ENCODE data around the gene ABHD2.

DNA sequence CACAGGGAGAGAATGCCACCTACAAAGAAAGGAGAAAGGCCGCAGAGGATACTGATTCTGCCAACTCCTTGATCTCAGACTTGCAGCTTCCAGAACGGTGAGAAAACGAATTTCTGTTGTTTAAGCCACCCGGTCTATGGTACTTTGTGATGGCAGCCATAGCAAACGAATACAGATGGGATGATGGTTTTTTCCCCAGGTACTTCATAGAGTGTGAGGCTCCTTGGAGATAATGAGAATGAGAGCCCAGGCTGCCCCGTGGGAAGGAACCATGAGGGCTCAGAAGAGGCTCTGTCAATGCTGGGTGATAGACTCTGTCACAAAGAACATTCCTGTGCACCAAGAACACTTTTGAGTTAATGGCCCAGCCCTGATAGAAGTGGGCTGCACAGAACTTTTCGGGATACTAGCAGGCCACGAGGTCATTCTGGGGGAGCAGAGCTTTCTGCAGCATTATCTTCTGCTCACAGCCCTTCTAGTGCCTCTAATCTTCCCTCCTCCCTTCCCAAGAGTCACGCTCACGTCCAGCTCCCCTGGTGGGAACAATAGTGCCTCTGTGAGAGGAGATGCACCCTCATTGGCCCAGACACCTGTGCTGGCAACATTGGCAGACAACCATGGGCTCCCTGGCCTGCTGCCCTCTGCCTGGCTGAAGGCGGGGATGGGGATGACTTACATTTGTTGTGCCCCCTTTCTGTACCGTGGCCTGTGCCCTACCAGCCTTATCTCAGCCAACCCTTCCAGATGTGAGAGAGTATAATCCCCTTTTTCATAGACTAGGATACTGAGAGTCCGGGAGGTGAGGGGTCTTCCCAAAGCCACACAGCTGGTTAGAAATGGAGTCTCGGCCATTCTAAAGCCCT lies 138.3 kb downstream of the ABHD2 start:
- TF ChIP-seq TAF1 (IDR thresholded peaks at IDR 0.05; ENCODE audit: borderline replicate concordance, insufficient read depth, low read length) (no peak), POLR2AphosphoS5 (IDR thresholded peaks at IDR 0.05; ENCODE audit: low read depth, low read length) (no peak), SIN3A (IDR thresholded peaks at IDR 0.05; ENCODE audit: borderline replicate concordance, insufficient read depth, low read length) (no peak)
- TF ChIP-seq, protein P1, sequence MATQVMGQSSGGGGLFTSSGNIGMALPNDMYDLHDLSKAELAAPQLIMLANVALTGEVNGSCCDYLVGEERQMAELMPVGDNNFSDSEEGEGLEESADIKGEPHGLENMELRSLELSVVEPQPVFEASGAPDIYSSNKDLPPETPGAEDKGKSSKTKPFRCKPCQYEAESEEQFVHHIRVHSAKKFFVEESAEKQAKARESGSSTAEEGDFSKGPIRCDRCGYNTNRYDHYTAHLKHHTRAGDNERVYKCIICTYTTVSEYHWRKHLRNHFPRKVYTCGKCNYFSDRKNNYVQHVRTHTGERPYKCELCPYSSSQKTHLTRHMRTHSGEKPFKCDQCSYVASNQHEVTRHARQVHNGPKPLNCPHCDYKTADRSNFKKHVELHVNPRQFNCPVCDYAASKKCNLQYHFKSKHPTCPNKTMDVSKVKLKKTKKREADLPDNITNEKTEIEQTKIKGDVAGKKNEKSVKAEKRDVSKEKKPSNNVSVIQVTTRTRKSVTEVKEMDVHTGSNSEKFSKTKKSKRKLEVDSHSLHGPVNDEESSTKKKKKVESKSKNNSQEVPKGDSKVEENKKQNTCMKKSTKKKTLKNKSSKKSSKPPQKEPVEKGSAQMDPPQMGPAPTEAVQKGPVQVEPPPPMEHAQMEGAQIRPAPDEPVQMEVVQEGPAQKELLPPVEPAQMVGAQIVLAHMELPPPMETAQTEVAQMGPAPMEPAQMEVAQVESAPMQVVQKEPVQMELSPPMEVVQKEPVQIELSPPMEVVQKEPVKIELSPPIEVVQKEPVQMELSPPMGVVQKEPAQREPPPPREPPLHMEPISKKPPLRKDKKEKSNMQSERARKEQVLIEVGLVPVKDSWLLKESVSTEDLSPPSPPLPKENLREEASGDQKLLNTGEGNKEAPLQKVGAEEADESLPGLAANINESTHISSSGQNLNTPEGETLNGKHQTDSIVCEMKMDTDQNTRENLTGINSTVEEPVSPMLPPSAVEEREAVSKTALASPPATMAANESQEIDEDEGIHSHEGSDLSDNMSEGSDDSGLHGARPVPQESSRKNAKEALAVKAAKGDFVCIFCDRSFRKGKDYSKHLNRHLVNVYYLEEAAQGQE (IDR thresholded peaks at IDR 0.05; ENCODE audit: insufficient read depth in 1 of 2, low read depth in 2 of 2, low read length in 2 of 2), result no peak
